Thoracic aorta endothelial cell (primary cell): ENCODE results near the gene UGCG. TPM values are rescaled to one million over a fixed set of nuclear protein-coding genes. Genes with fewer than 3 reads are reported as not detected.

Experiments
- small RNA-seq: library from RNA; depleted of rRNA; stranded (forward); fragments of <200 nt; gene quantifications from one replicate; pipeline ENCODE3, GENCODE V24; 2012
- total RNA-seq: library from RNA; depleted of rRNA; stranded (reverse); fragments of >200 nt; gene quantifications from 2 replicates; pipeline ENCODE4 v1.2.3, GENCODE V29; 2012

Gene UGCG
- 46.1 and 46.6 TPM in 2 replicates for total RNA-seq

DNA sequence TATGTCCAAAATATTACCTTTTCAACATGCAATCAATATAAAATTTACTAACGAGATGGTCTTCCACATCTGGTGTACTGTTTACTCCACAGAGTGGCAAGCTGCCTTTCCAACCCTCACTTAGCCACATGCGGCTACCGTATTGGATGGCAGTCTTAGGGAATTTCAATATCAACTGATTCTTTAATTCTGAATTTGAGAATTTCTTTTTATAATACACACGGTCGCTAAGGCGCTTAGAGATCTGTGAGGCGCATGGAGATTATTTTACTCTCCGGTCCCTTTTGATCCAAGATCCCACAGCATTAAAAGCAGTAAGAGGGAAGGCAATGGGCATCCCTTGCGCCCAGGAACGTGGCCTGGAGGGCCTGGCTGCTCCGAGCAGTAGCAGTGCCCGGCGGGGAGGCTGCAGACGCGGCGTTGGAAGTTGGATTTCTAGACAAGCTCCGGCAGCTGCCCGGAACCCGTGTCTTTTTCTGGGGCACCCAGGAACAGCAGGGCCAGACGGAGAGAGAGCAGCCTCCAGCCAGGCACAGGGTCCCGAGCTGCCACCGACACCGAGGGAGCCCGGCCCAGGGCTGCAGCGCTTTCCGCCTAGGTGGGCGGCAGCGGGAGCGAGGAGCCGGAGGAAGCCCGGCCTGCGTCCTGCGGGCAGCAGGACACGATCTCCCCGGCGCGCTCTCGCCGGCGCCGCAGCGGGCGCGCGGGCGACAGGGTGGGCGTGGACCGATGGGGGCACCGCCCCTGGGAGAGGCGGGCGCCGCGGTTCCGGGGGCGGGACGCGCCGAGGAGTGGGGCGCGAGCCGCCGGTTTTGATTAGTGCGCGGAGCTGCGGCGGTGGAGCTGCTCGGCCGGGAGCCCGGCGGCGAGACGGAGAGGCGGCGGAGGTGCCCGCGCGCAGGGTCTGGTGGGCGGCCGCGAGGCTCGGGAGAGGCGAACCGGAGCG is at the start of gene UGCG:
TSS of gene UGCG (plus strand) at position 819 of the 946 bp plus-strand sequence. CDS start 402 bp downstream, outside the sequence.

Small RNA genes lying within 50 kb of the gene (small RNA-seq; reads per million reads assigned to genes)
- not detected for gene MIR4668

Other genes starting within 250 kb of the UGCG start
- 88.7 and 90.4 TPM in 2 replicates for gene GNG10, start 235.2 kb upstream of the UGCG start, total RNA-seq
- gene SHOC1, start 101.9 kb upstream of the UGCG start, total RNA-seq, result not detected in 2 replicates